GM13976 (cell line): Measurements from ENCODE around the gene PLXNA3.

Source experiments
- DNase-seq: peaks from one replicate; pipeline ENCODE4 v3.0.0; 2012; ENCODE audit warnings: low spot score
- in situ Hi-C: fragments of 300-500 bp; cut with MboI; formaldehyde crosslinking; loops from one replicate; pipeline ENCODE4 v1.12.0; 2022; ENCODE audit warnings: low sequenced_read_pairs, mixed read lengths, inconsistent platforms; ENCODE audit not compliant: unreplicated experiment
- TF ChIP-seq, protein P1 (sequence below): IDR thresholded peaks from 2 replicates; pipeline ENCODE4 v1.5.1; 2012; ENCODE audit warnings: borderline replicate concordance, mild to moderate bottlenecking; ENCODE audit not compliant: insufficient read depth; ENCODE audit errors: extremely low read depth, missing control alignments, control extremely low read depth

The PLXNA3 gene

DNA sequence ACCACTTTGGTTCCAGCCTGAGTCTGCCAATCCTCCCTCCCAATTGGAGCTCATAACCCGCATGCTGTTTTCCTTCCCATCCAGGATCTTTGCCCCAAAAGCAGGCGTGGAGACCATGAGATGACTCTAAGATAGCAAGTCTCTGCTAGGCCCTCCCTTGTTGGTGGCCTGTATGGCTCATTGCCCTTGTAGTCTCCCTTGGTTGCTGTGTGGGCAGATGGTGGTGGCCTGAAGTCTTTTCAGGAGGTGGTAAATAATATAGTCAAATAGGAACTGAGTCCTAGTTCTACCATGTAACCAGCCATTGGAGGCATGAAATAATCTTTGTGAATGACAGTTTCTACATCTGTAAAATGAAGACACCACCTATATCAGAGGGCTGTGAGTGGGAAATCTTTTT, 28.4 kb upstream of the PLXNA3 start:
- TF ChIP-seq, protein P1, sequence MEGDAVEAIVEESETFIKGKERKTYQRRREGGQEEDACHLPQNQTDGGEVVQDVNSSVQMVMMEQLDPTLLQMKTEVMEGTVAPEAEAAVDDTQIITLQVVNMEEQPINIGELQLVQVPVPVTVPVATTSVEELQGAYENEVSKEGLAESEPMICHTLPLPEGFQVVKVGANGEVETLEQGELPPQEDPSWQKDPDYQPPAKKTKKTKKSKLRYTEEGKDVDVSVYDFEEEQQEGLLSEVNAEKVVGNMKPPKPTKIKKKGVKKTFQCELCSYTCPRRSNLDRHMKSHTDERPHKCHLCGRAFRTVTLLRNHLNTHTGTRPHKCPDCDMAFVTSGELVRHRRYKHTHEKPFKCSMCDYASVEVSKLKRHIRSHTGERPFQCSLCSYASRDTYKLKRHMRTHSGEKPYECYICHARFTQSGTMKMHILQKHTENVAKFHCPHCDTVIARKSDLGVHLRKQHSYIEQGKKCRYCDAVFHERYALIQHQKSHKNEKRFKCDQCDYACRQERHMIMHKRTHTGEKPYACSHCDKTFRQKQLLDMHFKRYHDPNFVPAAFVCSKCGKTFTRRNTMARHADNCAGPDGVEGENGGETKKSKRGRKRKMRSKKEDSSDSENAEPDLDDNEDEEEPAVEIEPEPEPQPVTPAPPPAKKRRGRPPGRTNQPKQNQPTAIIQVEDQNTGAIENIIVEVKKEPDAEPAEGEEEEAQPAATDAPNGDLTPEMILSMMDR, result no peak
- DNase-seq, result no peak
- in situ Hi-C loops, result no loop called here

DNA sequence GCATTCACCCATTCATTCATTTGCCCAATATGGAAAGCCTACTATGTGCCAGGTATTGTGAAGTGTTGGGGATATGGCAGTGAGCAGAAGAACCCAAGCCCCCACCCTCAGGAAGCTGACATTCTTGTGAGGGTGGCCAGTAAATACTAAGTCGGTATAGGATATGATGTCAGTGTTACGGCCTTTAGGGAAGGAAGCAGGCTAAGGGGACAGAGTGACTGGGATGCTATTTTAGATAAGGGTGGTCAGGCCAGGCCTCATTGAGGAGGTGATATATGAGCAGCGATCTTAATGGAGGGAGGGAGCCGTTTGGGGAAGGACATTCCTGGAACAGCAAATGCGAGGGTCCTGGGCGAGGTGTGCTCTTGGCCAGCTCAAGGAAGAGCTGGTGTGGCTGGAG, 27.6 kb upstream of the PLXNA3 start:
- TF ChIP-seq, protein P1, result no peak
- no peak for DNase-seq
- in situ Hi-C loops, result no loop called here

DNA sequence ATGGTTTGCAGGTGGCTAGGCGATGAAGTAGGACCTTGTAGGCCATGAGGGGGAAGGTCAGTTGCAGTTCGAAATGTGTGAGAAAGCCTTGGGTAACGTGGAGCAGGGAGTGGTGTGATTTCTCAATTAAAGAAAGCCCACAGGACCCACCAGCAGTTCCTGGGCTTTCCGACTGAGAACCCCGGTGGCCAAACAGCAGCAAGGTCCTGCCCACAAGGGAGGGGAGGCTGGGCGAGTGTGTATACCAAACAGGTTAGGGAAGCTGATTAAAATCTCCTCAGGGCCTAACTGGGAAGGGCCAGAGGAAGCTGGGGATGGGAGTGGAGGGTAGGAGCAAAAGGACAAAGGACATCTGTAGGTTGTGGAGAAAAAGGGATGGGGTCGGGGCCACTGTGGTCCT, 27.2 kb upstream of the PLXNA3 start:
- in situ Hi-C loops, result no loop called here
- TF ChIP-seq, protein P1, result no peak
- DNase-seq, result no peak

DNA sequence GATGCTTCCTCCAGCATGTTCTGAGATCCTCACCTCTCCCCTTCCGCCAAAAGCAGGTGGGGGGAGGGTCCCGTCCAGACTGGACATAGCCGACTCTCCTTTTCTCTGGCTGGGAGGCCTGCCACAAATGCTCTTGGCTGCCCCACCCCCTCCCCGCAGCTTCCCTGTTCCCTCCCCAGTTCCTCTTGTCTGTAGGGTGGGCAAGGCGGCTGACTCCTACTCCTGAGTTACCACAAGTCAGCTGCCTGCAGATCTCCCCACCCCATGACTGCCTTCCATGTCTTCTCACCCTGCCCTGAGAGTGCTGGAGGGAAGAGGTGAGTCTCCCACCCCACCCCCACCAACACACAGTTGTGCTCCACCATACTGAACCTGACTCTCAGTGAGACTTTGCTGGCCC, 26.7 kb upstream of the PLXNA3 start:
- in situ Hi-C loops, result no loop called here
- TF ChIP-seq, protein P1, result no peak
- DNase-seq, result no peak

DNA sequence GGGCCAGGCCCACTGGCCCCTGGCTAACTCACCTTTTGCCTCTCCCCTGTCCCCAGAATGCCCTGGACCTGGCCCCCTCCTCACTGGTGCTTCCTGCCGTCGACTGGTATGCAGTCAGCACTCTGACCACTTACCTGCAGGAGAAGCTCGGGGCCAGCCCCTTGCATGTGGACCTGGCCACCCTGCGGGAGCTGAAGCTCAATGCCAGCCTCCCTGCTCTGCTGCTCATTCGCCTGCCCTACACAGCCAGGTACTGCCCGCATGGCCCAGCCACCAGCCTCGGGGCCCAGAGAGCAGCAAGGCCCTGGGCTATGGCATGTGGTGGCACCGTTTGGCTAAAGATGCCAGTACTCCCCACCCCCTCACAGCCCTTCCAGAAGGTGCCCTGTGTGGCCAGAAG, 25.9 kb upstream of the PLXNA3 start:
- in situ Hi-C loops, result no loop called here
- TF ChIP-seq, protein P1, result no peak
- no peak for DNase-seq

DNA sequence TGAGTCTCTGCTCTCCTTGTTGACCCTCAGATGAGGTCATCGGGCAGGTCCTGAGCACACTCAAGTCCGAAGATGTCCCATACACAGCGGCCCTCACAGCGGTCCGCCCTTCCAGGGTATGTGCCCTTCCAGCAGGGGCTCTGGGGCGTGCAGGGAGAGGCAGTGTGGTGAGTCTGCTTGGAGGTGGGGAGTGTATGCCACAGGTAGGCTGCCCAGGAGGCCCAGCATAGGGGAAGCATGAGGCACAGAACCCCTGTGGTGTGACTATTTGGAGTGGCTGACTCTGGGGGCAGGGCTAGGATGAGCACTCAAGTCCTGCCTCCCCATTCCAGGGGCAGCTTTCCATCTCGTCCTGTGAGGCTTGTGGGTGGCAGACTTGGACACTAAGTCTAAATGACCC, 24.5 kb upstream of the PLXNA3 start:
- in situ Hi-C loops, result no loop called here
- no peak for DNase-seq
- TF ChIP-seq, protein P1, result no peak
